Neuronal stem cell (in vitro differentiated cells): ENCODE measurements around the gene GMEB1.
"Not testable (repeated sequence)": the region's sequence is repeated elsewhere in the genome, so short reads cannot be mapped to it uniquely, and the experiment has no call there.

Source experiments
- DNase-seq: peaks from one replicate; pipeline ENCODE4 v3.0.0-alpha.2; 2013; ENCODE audit warnings: low spot score
- H2AFZ ChIP-seq: one replicate; pipeline ENCODE4 v1.6.1; 2013; ENCODE audit warnings: mild to moderate bottlenecking, low read length, inconsistent platforms
- H2AK5ac ChIP-seq: 2 replicates; pipeline ENCODE4 v1.6.1; 2013; ENCODE audit warnings: low read depth, mild to moderate bottlenecking, inconsistent platforms, low read length, moderate library complexity, mixed read lengths
- H2BK120ac ChIP-seq: 2 replicates; pipeline ENCODE4 v1.6.1; 2013; ENCODE audit warnings: low read depth, mild to moderate bottlenecking, inconsistent platforms, low read length, moderate library complexity, mixed read lengths
- H2BK12ac ChIP-seq: one replicate; pipeline ENCODE4 v1.6.1; 2013; ENCODE audit warnings: low read length, inconsistent platforms
- H2BK15ac ChIP-seq: 2 replicates; pipeline ENCODE4 v1.6.1; 2013; ENCODE audit warnings: mild to moderate bottlenecking, low read length, inconsistent platforms, mixed read lengths
- H2BK5ac ChIP-seq: one replicate; pipeline ENCODE4 v1.6.1; 2013; ENCODE audit warnings: inconsistent platforms, mild to moderate bottlenecking, low read length, moderate library complexity
- H3K14ac ChIP-seq: one replicate; pipeline ENCODE4 v1.6.1; 2013; ENCODE audit warnings: low read length, inconsistent platforms
- H3K18ac ChIP-seq: 2 replicates; pipeline ENCODE4 v1.6.1; 2013; ENCODE audit warnings: low read length, inconsistent platforms
- H3K23ac ChIP-seq: 2 replicates; pipeline ENCODE4 v1.6.1; 2013; ENCODE audit warnings: low read depth, mild to moderate bottlenecking, mixed read lengths, low read length, inconsistent platforms; ENCODE audit not compliant: poor library complexity
- H3K27ac ChIP-seq: replicated peaks from 3 replicates; pipeline ENCODE4 v1.5.1; 2013; ENCODE audit warnings: low read length, inconsistent platforms
- H3K27me3 ChIP-seq, 3 experiments: 2 replicates each; pipeline ENCODE4 v1.6.1; 2013; ENCODE audit warnings: low read length in 3 of 3, mild to moderate bottlenecking in 2 of 3, inconsistent platforms in 1 of 3, low read depth in 1 of 3, mixed read lengths in 1 of 3, moderate library complexity in 1 of 3; ENCODE audit not compliant: control insufficient read depth in 3 of 3, insufficient read depth in 3 of 3
- H3K36me3 ChIP-seq, 2 donors: replicated peaks in 1 of 2; 2 replicates each; pipeline ENCODE4 v1.6.1; 2013; ENCODE audit warnings: low read length in 2 of 2; ENCODE audit not compliant: control insufficient read depth in 2 of 2, insufficient read depth in 2 of 2
- H3K4ac ChIP-seq: 2 replicates; pipeline ENCODE4 v1.6.1; 2013; ENCODE audit warnings: inconsistent platforms, mild to moderate bottlenecking, low read length, moderate library complexity
- H3K4me1 ChIP-seq, 2 donors: 1 replicate in 1 of 2; 2 replicates in 1 of 2; pipeline ENCODE4 v1.6.1; 2013; ENCODE audit warnings: low read length in 2 of 2, low read depth in 1 of 2; ENCODE audit not compliant: control insufficient read depth in 2 of 2, insufficient read depth in 1 of 2
- H3K4me2 ChIP-seq: one replicate; pipeline ENCODE4 v1.6.1; 2013; ENCODE audit warnings: mild to moderate bottlenecking, low read length, inconsistent platforms; ENCODE audit not compliant: insufficient read depth, poor library complexity, severe bottlenecking
- H3K4me3 ChIP-seq, 2 donors: 2 replicates each; pipeline ENCODE4 v1.5.1; 2013; ENCODE audit warnings: low read length in 2 of 2, mild to moderate bottlenecking in 2 of 2, inconsistent platforms in 1 of 2, moderate library complexity in 1 of 2
- H3K79me1 ChIP-seq: one replicate; pipeline ENCODE4 v1.6.1; 2013; ENCODE audit warnings: low read depth, mild to moderate bottlenecking, inconsistent platforms, low read length, moderate library complexity
- H3K9ac ChIP-seq: one replicate; pipeline ENCODE4 v1.6.1; 2013; ENCODE audit warnings: mild to moderate bottlenecking, low read depth, low read length, inconsistent platforms; ENCODE audit not compliant: poor library complexity
- H3K9me3 ChIP-seq, 2 donors: replicated peaks in 1 of 2; 2 replicates each; pipeline versions ENCODE3 to v1.6.1; 2013; ENCODE audit warnings: low read length in 2 of 2, mild to moderate bottlenecking in 2 of 2, inconsistent platforms in 1 of 2, low read depth in 1 of 2, mixed read lengths in 1 of 2, moderate library complexity in 1 of 2; ENCODE audit not compliant: control insufficient read depth in 2 of 2, insufficient read depth in 1 of 2
- H4K8ac ChIP-seq: one replicate; pipeline ENCODE4 v1.6.1; 2013; ENCODE audit warnings: low read depth, mild to moderate bottlenecking, inconsistent platforms, low read length, moderate library complexity
- H4K91ac ChIP-seq: one replicate; pipeline ENCODE4 v1.6.1; 2013; ENCODE audit warnings: low read length, low read depth, mild to moderate bottlenecking, inconsistent platforms; ENCODE audit not compliant: poor library complexity
- WGBS, 2 donors: extraction: QIAGEN DNeasy Blood & Tissue Kit; methylation state at CpG; one replicate each; pipeline ENCODE4 v1.1.7; 2013; ENCODE audit warnings: missing lambda C conversion rate in 2 of 2, mixed read lengths in 1 of 2; ENCODE audit not compliant: insufficient read length in 2 of 2, insufficient replicate concordance in 1 of 2; ENCODE audit errors: extremely low coverage in 2 of 2; 5-methylcytosine and 5-hydroxymethylcytosine counted together

Gene GMEB1

GRCh38 chr1:28666806-28667205, 1.8 kb upstream of the GMEB1 start:
- H3K4me3 ChIP-seq: no peak overlapping the region
- H3K4me1 ChIP-seq: peaks cover 0 to 8% of the 10 kb centered on the region in 2 donors
- no peak overlapping the region for H4K8ac ChIP-seq
- H3K4me2 ChIP-seq: no peak overlapping the region
- H3K9ac ChIP-seq: no peak overlapping the region
- no peak overlapping the region for H2BK5ac ChIP-seq
- no peak overlapping the region for H3K4ac ChIP-seq
- no peak overlapping the region for H3K14ac ChIP-seq
- H3K27ac ChIP-seq: no peak overlapping the region
- H2AK5ac ChIP-seq: no peak overlapping the region
- H2AFZ ChIP-seq: no peak overlapping the region
- no peaks in the 10 kb centered on the region for H3K9me3 ChIP-seq
- no peak overlapping the region for H2BK12ac ChIP-seq
- H4K91ac ChIP-seq: no peak overlapping the region
- H3K18ac ChIP-seq: no peak overlapping the region
- no peaks in the 10 kb centered on the region for H3K27me3 ChIP-seq
- DNase-seq: no peak
- WGBS, 2 donors: no CpG with 5 or more reads among the region's 12 CpGs
- H2BK120ac ChIP-seq: no peak overlapping the region
- H3K36me3 ChIP-seq: no peaks in the 10 kb centered on the region
- no peaks in the 10 kb centered on the region for H3K79me1 ChIP-seq
- no peak overlapping the region for H2BK15ac ChIP-seq
- H3K23ac ChIP-seq: no peak overlapping the region

- Histone ChIP-seq H2BK5ac (peak overlapping the region; percentile 88), H3K27me3 (no peaks in the 10 kb centered on the region), H2BK15ac (no peak overlapping the region), H3K27ac (peak overlapping the region; percentile 89), H2BK120ac (peak overlapping the region; percentile 34), H3K4me2 (peak overlapping the region; percentile 41), H3K18ac (peak overlapping the region; percentile 90), H4K91ac (no peak overlapping the region), H3K4me1 (peaks cover 0 to 5% of the 10 kb centered on the region in 2 donors), H3K9ac (peak overlapping the region; percentile 75), H3K23ac (peak overlapping the region; percentile 35), H2AFZ (peak overlapping the region; percentile 91), H2BK12ac (no peak overlapping the region), H3K36me3 (no peaks in the 10 kb centered on the region), H3K9me3 (no peaks in the 10 kb centered on the region), H3K14ac (peak overlapping the region; percentile 25), H3K4me3 (peak overlapping the region; percentile 64 to 93), H4K8ac (no peak overlapping the region), H3K79me1 (no peaks in the 10 kb centered on the region), H2AK5ac (peak overlapping the region; percentile 83), H3K4ac (no peak overlapping the region)
- DNase-seq: peak; percentile 47
- WGBS, 2 donors: no CpG with 5 or more reads among the region's 63 CpGs
These were observed 556 bp downstream of the GMEB1 start for GRCh38 chr1:28668956-28669723.

GRCh38 chr1:28671254-28671780, 2.7 kb downstream of the GMEB1 start:
- DNase-seq: no peak
- H3K4me2 ChIP-seq: no peak overlapping the region
- no peak overlapping the region for H3K18ac ChIP-seq
- H3K23ac ChIP-seq: no peak overlapping the region
- no CpG with 5 or more reads among the region's 20 CpGs for WGBS, 2 donors
- H3K9me3 ChIP-seq: no peaks in the 10 kb centered on the region
- no peak overlapping the region for H2AK5ac ChIP-seq
- H2BK5ac ChIP-seq: no peak overlapping the region
- H4K8ac ChIP-seq: no peak overlapping the region
- H3K27ac ChIP-seq: no peak overlapping the region
- no peak overlapping the region for H3K4ac ChIP-seq
- no peaks in the 10 kb centered on the region for H3K36me3 ChIP-seq
- no peak overlapping the region for H4K91ac ChIP-seq
- H3K4me1 ChIP-seq: peaks cover 0 to 5% of the 10 kb centered on the region in 2 donors
- no peak overlapping the region for H2AFZ ChIP-seq
- H3K4me3 ChIP-seq: no peak overlapping the region
- no peak overlapping the region for H3K14ac ChIP-seq
- H2BK15ac ChIP-seq: no peak overlapping the region
- H3K9ac ChIP-seq: no peak overlapping the region
- H3K27me3 ChIP-seq: no peaks in the 10 kb centered on the region
- no peak overlapping the region for H2BK120ac ChIP-seq
- no peaks in the 10 kb centered on the region for H3K79me1 ChIP-seq
- no peak overlapping the region for H2BK12ac ChIP-seq

DNA sequence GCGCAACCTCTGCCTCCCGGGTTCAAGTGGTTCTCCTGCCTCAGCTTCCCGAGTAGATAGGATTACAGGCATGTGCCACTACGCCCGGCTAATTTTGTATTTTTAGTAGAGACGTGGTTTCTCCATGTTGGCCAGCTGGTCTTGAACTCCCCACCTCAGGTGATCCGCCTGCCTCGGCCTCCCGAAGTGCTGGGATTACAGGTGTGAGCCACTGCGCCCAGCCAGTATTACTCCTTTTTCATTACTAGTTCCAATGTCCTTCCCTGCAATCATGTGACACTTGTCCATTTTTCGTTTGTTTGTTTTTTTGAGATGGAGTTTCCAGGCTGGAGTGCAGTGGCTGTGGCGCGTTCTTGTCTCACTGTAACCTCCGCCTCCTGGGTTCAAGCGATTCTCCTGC, 4.4 kb downstream of the GMEB1 start:
- not testable (repeated sequence) for H3K79me1 ChIP-seq, H3K23ac ChIP-seq

More for the DNA sequence above, 4.4 kb downstream of the GMEB1 start:
- H3K9ac ChIP-seq, H2AK5ac ChIP-seq, H3K4ac ChIP-seq, H2BK120ac ChIP-seq, H4K91ac ChIP-seq, H2BK12ac ChIP-seq, H3K27ac ChIP-seq, H3K18ac ChIP-seq, H2BK5ac ChIP-seq, H3K4me2 ChIP-seq, H2AFZ ChIP-seq, H3K36me3 ChIP-seq, H3K4me3 ChIP-seq, H3K9me3 ChIP-seq, H2BK15ac ChIP-seq, H4K8ac ChIP-seq, H3K4me1 ChIP-seq, DNase-seq, H3K14ac ChIP-seq, H3K27me3 ChIP-seq: not testable (repeated sequence)
- WGBS, 2 donors: no CpG with 5 or more reads among the region's 15 CpGs
